ENCODE results near the gene FAM20C.

GRCh38 chr7:234051-234707, 41.8 kb downstream of the FAM20C start:
- TF ChIP-seq RFX5 (IDR thresholded peaks at IDR 0.05; ENCODE audit: low read depth, low read length) = no peak
- TF ChIP-seq PBX3 (IDR thresholded peaks at IDR 0.05; ENCODE audit: insufficient replicate concordance, low read depth, low read length) = no peak
- no peak for TF ChIP-seq CTCF (IDR thresholded peaks at IDR 0.05 in 2 of 3, conservative IDR thresholded peaks at IDR 0.05 in 1 of 3; ENCODE audit: control insufficient read depth in 2 of 3, extremely low read depth in 1 of 3, insufficient read depth in 1 of 3, low read depth in 3 of 3, low read length in 3 of 3)
- no peak for TF ChIP-seq IRF4 (IDR thresholded peaks at IDR 0.05; ENCODE audit: low read depth, low read length)
- TF ChIP-seq MAX (IDR thresholded peaks at IDR 0.05; ENCODE audit: low read depth, low read length) = no peak
- TF ChIP-seq CHD4 (IDR thresholded peaks at IDR 0.05) = no peak
- no peak for TF ChIP-seq MXI1 (IDR thresholded peaks at IDR 0.05; ENCODE audit: low read depth, low read length)
